HepG2 (cell line): ENCODE results near the gene FBH1. TPM values are rescaled to one million over a fixed set of nuclear protein-coding genes. Genes with fewer than 3 reads are reported as not detected.
A peak's percentile ranks its signal among the peaks of the same experiment; 100 is the strongest.

ENCODE experiments used
- ATAC-seq: fragments of 200-7000 bp; cut with Tn5 transposase; 3 replicates; pipeline ENCODE4 v1.9.1; 2020; ENCODE audit warnings: mild to moderate bottlenecking, moderate library complexity
- BruUV-seq: library from RNA; stranded (reverse); fragments of 400-500 nt; replicated peaks from 2 replicates; lab custom pipeline; 2021; lab: Mats Ljungman, UMichigan
- CTCF ChIA-PET: fragments of 300-600 bp; formaldehyde crosslinking; extraction: SDS; loops from one replicate; lab custom pipeline; 2021; ENCODE audit warnings: low total read pairs, inconsistent platforms, low intra/inter-chr PET ratio; lab: Yijun Ruan, JAX
- POLR2A ChIA-PET: fragments of 350-600 bp; sonication (Branson Sonifier 250); formaldehyde crosslinking; loops from one replicate; lab custom pipeline; 2020; ENCODE audit warnings: antibody characterized with exemption, inconsistent platforms; lab: Yijun Ruan, JAX
- DNase-seq: peaks from one replicate; pipeline ENCODE4 v3.0.0-alpha.2; 2015; ENCODE audit warnings: low spot score
- FAIRE-seq: peaks from 3 replicates; lab custom pipeline; 2011; peaks lifted over from hg19 to GRCh38; lab: Jason Lieb, UNC
- H2AFZ ChIP-seq: one replicate; pipeline ENCODE4 v1.6.1; 2011; ENCODE audit warnings: low read length, inconsistent platforms
- H3K27ac ChIP-seq: fragments of 300-600 bp; 3 replicates; pipeline ENCODE4 v1.8.0; 2011; ENCODE audit warnings: mixed run types, mild to moderate bottlenecking, mixed read lengths, low read length, inconsistent platforms; ENCODE audit not compliant: insufficient read depth; ENCODE audit errors: extremely low read length
- H3K27me3 ChIP-seq, 2 experiments: fragments of 200-600 bp in 1 of 2; 2 replicates in 1 of 2; 3 replicates in 1 of 2; pipeline versions ENCODE4 v1.6.0 to v1.8.0; 2011; ENCODE audit warnings: low read length in 2 of 2, mild to moderate bottlenecking in 2 of 2, moderate library complexity in 2 of 2, inconsistent platforms in 1 of 2; ENCODE audit not compliant: insufficient read depth in 2 of 2, control insufficient read depth in 1 of 2
- H3K36me3 ChIP-seq, 2 experiments: fragments of 200-600 bp in 1 of 2; replicated peaks in 1 of 2; 2 replicates in 1 of 2; 3 replicates in 1 of 2; pipeline versions ENCODE4 v1.5.1 to v1.8.0; 2011; ENCODE audit warnings: low read length in 2 of 2, inconsistent platforms in 1 of 2; ENCODE audit not compliant: insufficient read depth in 2 of 2, control insufficient read depth in 1 of 2
- H3K4me1 ChIP-seq: 2 replicates; pipeline ENCODE4 v1.5.1; 2012; ENCODE audit warnings: low read length, inconsistent platforms; ENCODE audit not compliant: insufficient read depth
- H3K4me2 ChIP-seq: 2 replicates; pipeline ENCODE4 v1.6.0; 2011; ENCODE audit warnings: low read depth, low read length, inconsistent platforms
- H3K4me3 ChIP-seq, 3 experiments: fragments of 200-600 bp in 1 of 3; sonication (generic), shearing (Covaris generic) in 1 of 3; replicated peaks in 1 of 3; 2 replicates each; pipeline ENCODE4 v1.5.1; 2011 to 2016; ENCODE audit warnings: low read length in 3 of 3, inconsistent platforms in 2 of 3, low read depth in 2 of 3, mild to moderate bottlenecking in 2 of 3, control low read depth in 1 of 3, mixed read lengths in 1 of 3; ENCODE audit not compliant: insufficient read depth in 1 of 3
- H3K79me2 ChIP-seq: one replicate; pipeline ENCODE4 v1.6.1; 2011; ENCODE audit warnings: low read length, inconsistent platforms; ENCODE audit not compliant: insufficient read depth
- H3K9ac ChIP-seq: 2 replicates; pipeline ENCODE4 v1.6.0; 2011; ENCODE audit warnings: mild to moderate bottlenecking, low read depth, low read length, inconsistent platforms; ENCODE audit not compliant: insufficient read depth
- H3K9me3 ChIP-seq: 2 replicates; pipeline ENCODE4 v1.5.1; 2012; ENCODE audit warnings: mild to moderate bottlenecking, low read length
- H4K20me1 ChIP-seq: 2 replicates; pipeline ENCODE4 v1.6.0; 2011; ENCODE audit warnings: inconsistent platforms, mild to moderate bottlenecking, low read length, moderate library complexity; ENCODE audit not compliant: insufficient read depth
- GTF2F1 ChIP-seq: fragments of 150-350 bp; IDR thresholded peaks from 2 replicates; pipeline ENCODE4 v1.6.1; 2014; ENCODE audit warnings: low read length
- MED8 ChIP-seq: sonication (generic); formaldehyde crosslinking; IDR thresholded peaks from 2 replicates; pipeline ENCODE4 v1.8.1; 2023; ENCODE audit warnings: mild to moderate bottlenecking, missing genetic modification reagents; ENCODE audit not compliant: insufficient replicate concordance
- NFYB ChIP-seq: sonication (generic); formaldehyde crosslinking; IDR thresholded peaks from 2 replicates; pipeline ENCODE4 v1.4.0; 2020; ENCODE audit warnings: missing genetic modification reagents
- RFX1 ChIP-seq: fragments of 450-650 bp; IDR thresholded peaks from 2 replicates; pipeline ENCODE4 v1.6.1; 2017
- U2AF2 ChIP-seq: fragments of 200-400 bp; formaldehyde crosslinking; IDR thresholded peaks from 2 replicates; pipeline ENCODE4 v1.6.1; 2017; ENCODE audit warnings: low read depth, mild to moderate bottlenecking, low read length
- ZBTB26 ChIP-seq: IDR thresholded peaks from 2 replicates; pipeline ENCODE4 v1.6.1; 2016; ENCODE audit warnings: missing compliant biosample characterization, missing genetic modification reagents, borderline replicate concordance
- ZNF275 ChIP-seq: sonication (generic); formaldehyde crosslinking; IDR thresholded peaks from 2 replicates; pipeline ENCODE4 v1.8.0; 2022; ENCODE audit warnings: missing genetic modification reagents, mild to moderate bottlenecking, inconsistent platforms, borderline replicate concordance
- ZNF317 ChIP-seq: sonication (generic); formaldehyde crosslinking; IDR thresholded peaks from 2 replicates; pipeline ENCODE4 v1.5.0; 2020; ENCODE audit warnings: mild to moderate bottlenecking, missing genetic modification reagents
- ZNF597 ChIP-seq: sonication (generic); formaldehyde crosslinking; IDR thresholded peaks from 2 replicates; pipeline ENCODE4 v1.5.0; 2020; ENCODE audit warnings: missing genetic modification reagents
- ZNF674 ChIP-seq: sonication (generic); formaldehyde crosslinking; IDR thresholded peaks from 2 replicates; pipeline ENCODE4 v1.5.0; 2020; ENCODE audit warnings: low read depth, mild to moderate bottlenecking, missing genetic modification reagents
- ZNF768 ChIP-seq: sonication (generic); formaldehyde crosslinking; IDR thresholded peaks from 2 replicates; pipeline ENCODE4 v1.4.0; 2020; ENCODE audit warnings: missing genetic modification reagents
- ZNF83 ChIP-seq: sonication (generic); formaldehyde crosslinking; IDR thresholded peaks from 2 replicates; pipeline ENCODE4 v1.4.0; 2020; ENCODE audit warnings: missing genetic modification reagents, mild to moderate bottlenecking, borderline replicate concordance
- WGBS: methylation state at CpG from one replicate; pipeline ENCODE4 v1.1.6; 2017; ENCODE audit warnings: low lambda C conversion rate; 5-methylcytosine and 5-hydroxymethylcytosine counted together
- in situ Hi-C: cut with HindIII; loops from 2 replicates; pipeline ENCODE4 v1.10.0; 2017; ENCODE audit warnings: low pct_unique_long_range_greater_than_20kb; ENCODE audit not compliant: extremely low pct_ligation_motif_present
- intact Hi-C: fragments of 100-400 bp; cut with micrococcal nuclease; formaldehyde crosslinking; loops from one replicate; pipeline ENCODE4 v1.10.0; 2022; ENCODE audit not compliant: unreplicated experiment
- polyA plus RNA-seq, 8 experiments: library from polyadenylated mRNA; depleted of rRNA in 3 of 8; stranded (reverse) in 7 of 8; unstranded in 1 of 8; fragments of >200 nt; fragmentation: Illumina TruSeq in 4 of 8; extraction: Trizol in 4 of 8; gene quantifications; 2 replicates each; pipeline versions ENCODE4 v1.2.1 to v1.2.3, GENCODE V29; 2011 to 2016; ENCODE audit warnings: low read depth in 4 of 8, missing spikeins in 1 of 8, mixed read lengths in 1 of 8; ENCODE audit not compliant: insufficient read depth in 1 of 8
- total RNA-seq, 5 experiments: library from RNA; depleted of rRNA; stranded (reverse); fragments of >200 nt; fragmentation: Illumina TruSeq; extraction: Trizol; gene quantifications; 2 replicates each; pipeline ENCODE4 v1.2.3, GENCODE V29; 2016; ENCODE audit warnings: low read depth in 1 of 5
- TF ChIP-seq, protein P1 (sequence below): sonication (generic); formaldehyde crosslinking; IDR thresholded peaks from 2 replicates; pipeline ENCODE4 v1.4.0; 2020; ENCODE audit warnings: low read depth, missing genetic modification reagents
- TF ChIP-seq, protein P2 (sequence below): IDR thresholded peaks from 2 replicates; pipeline ENCODE4 v1.6.1; 2016; ENCODE audit warnings: low read depth

Gene FBH1
- total and polyA plus RNA-seq, 2 of the 13 experiments (the other 11 are each of a cell fraction or from before 2014, with no cell fraction given) = 48.8 to 60.3 TPM

- no peak overlapping the region for H3K9ac ChIP-seq
- 15% methylated on average over 27 of the region's 82 CpGs for WGBS
- no peaks in the 10 kb centered on the region for H3K79me2 ChIP-seq
- ChIA-PET POLR2A (no interaction called here), CTCF (interaction anchor here (0.7 kb wide), 1 partner anchor 112 kb away, joined by 3 read pairs; the partner anchor contains the start of gene RBM17)
- in situ Hi-C loops = no loop called here
- DNase-seq (no peak), ATAC-seq (peak; percentile 49), FAIRE-seq (no peak)
- intact Hi-C loops = no loop called here
- no peaks in the 10 kb centered on the region for H3K9me3 ChIP-seq
- H3K4me3 ChIP-seq = peak overlapping the region; percentile 63 to 79 (median 69); a peak in 5 of 6 replicates
- no peak overlapping the region for H2AFZ ChIP-seq
- H3K4me2 ChIP-seq = peak overlapping the region; percentile 84
- no peak overlapping the region for H3K27ac ChIP-seq
- no peaks in the 10 kb centered on the region for H3K36me3 ChIP-seq
- peaks cover 4% of the 10 kb centered on the region; the same call in 1 of the 2 replicates for H3K4me1 ChIP-seq
- peaks cover 5 to 40% of the 10 kb centered on the region in 2 experiments; a peak in 4 of 5 replicates for H3K27me3 ChIP-seq
- no TSS peak for BruUV-seq
- H4K20me1 ChIP-seq = no peaks in the 10 kb centered on the region
- TF ChIP-seq ZNF768 (CRISPR knock-in tag) (0 out of 2 replicates have a peak, but pooled peaks have one; percentile 12), ZNF317 (CRISPR knock-in tag) (no peak), ZNF597 (CRISPR knock-in tag) (no peak), U2AF2 (no peak), NFYB (CRISPR knock-in tag) (no peak), MED8 (CRISPR knock-in tag) (no peak), GTF2F1 (no peak), RFX1 (no peak), ZNF275 (CRISPR knock-in tag) (no peak), ZBTB26 (CRISPR knock-in tag) (no peak), ZNF674 (CRISPR knock-in tag) (no peak), ZNF83 (no peak)
- TF ChIP-seq, protein P1, sequence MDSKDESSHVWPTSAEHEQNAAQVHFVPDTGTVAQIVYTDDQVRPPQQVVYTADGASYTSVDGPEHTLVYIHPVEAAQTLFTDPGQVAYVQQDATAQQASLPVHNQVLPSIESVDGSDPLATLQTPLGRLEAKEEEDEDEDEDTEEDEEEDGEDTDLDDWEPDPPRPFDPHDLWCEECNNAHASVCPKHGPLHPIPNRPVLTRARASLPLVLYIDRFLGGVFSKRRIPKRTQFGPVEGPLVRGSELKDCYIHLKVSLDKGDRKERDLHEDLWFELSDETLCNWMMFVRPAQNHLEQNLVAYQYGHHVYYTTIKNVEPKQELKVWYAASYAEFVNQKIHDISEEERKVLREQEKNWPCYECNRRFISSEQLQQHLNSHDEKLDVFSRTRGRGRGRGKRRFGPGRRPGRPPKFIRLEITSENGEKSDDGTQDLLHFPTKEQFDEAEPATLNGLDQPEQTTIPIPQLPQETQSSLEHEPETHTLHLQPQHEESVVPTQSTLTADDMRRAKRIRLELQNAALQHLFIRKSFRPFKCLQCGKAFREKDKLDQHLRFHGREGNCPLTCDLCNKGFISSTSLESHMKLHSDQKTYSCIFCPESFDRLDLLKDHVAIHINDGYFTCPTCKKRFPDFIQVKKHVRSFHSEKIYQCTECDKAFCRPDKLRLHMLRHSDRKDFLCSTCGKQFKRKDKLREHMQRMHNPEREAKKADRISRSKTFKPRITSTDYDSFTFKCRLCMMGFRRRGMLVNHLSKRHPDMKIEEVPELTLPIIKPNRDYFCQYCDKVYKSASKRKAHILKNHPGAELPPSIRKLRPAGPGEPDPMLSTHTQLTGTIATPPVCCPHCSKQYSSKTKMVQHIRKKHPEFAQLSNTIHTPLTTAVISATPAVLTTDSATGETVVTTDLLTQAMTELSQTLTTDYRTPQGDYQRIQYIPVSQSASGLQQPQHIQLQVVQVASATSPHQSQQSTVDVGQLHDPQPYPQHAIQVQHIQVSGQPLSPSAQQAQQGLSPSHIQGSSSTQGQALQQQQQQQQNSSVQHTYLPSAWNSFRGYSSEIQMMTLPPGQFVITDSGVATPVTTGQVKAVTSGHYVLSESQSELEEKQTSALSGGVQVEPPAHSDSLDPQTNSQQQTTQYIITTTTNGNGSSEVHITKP (CRISPR knock-in tag) = no peak
- TF ChIP-seq, protein P2, sequence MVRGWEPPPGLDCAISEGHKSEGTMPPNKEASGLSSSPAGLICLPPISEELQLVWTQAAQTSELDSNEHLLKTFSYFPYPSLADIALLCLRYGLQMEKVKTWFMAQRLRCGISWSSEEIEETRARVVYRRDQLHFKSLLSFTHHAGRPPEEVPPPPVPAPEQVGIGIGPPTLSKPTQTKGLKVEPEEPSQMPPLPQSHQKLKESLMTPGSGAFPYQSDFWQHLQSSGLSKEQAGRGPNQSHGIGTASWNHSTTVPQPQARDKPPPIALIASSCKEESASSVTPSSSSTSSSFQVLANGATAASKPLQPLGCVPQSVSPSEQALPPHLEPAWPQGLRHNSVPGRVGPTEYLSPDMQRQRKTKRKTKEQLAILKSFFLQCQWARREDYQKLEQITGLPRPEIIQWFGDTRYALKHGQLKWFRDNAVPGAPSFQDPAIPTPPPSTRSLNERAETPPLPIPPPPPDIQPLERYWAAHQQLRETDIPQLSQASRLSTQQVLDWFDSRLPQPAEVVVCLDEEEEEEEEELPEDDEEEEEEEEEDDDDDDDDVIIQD (CRISPR knock-in tag) = no peak
Observed at GRCh38 chr10:5976512-5977470, 86.7 kb downstream of the FBH1 start.
